Esophagus muscularis mucosa (tissue), 4 donors: ENCODE results near the gene ATG10. TPM values are rescaled to one million over a fixed set of nuclear protein-coding genes. Genes with fewer than 3 reads are reported as not detected.
"Not testable (repeated sequence)": the region's sequence is repeated elsewhere in the genome, so short reads cannot be mapped to it uniquely, and the experiment has no call there.

Experiments used
- DNase-seq: peaks from one replicate; pipeline ENCODE4 v3.0.0-alpha.2; 2017; ENCODE audit errors: extremely low spot score
- H3K27ac ChIP-seq, 4 donors: fragments of 200-600 bp; sonication (generic); replicated peaks in 1 of 4; 1 replicate in 3 of 4; 2 replicates in 1 of 4; pipeline ENCODE4 v1.5.1; 2016 to 2019; ENCODE audit warnings: mild to moderate bottlenecking in 1 of 4
- H3K27me3 ChIP-seq, 4 donors: fragments of 200-600 bp; sonication (generic); one replicate each; pipeline versions ENCODE4 v1.5.1 to v1.6.0; 2016 to 2019
- H3K36me3 ChIP-seq, 4 donors: fragments of 200-600 bp; sonication (generic); one replicate each; pipeline ENCODE4 v1.5.1; 2016 to 2019
- H3K4me1 ChIP-seq, 4 donors: fragments of 200-600 bp; sonication (generic); one replicate each; pipeline ENCODE4 v1.5.1; 2016 to 2019
- H3K4me3 ChIP-seq, 4 donors: fragments of 200-600 bp; sonication (generic); 1 replicate in 2 of 4; 2 replicates in 2 of 4; pipeline ENCODE4 v1.5.1; 2016 to 2019; ENCODE audit warnings: mild to moderate bottlenecking in 4 of 4, moderate library complexity in 1 of 4
- H3K9me3 ChIP-seq, 4 donors: fragments of 200-600 bp; sonication (generic); 1 replicate in 3 of 4; 2 replicates in 1 of 4; pipeline ENCODE4 v1.5.1; 2016 to 2019
- CTCF ChIP-seq, 3 experiments: fragments of 200-600 bp in 2 of 3; fragments of 450-650 bp in 1 of 3; sonication (generic) in 2 of 3; IDR thresholded peaks; one replicate each; pipeline ENCODE4 v1.5.1; 2017 to 2019; ENCODE audit warnings: antibody characterized with exemption in 3 of 3, mild to moderate bottlenecking in 2 of 3, moderate library complexity in 1 of 3
- EP300 ChIP-seq: sonication (generic); formaldehyde crosslinking; IDR thresholded peaks from one replicate; pipeline ENCODE4 v1.6.1; 2017; ENCODE audit warnings: antibody characterized with exemption
- POLR2A ChIP-seq: fragments of 450-650 bp; IDR thresholded peaks from one replicate; pipeline ENCODE4 v1.6.1; 2017; ENCODE audit warnings: antibody characterized with exemption, moderate library complexity, mild to moderate bottlenecking, low read depth
- POLR2AphosphoS5 ChIP-seq, 2 donors: sonication (generic); formaldehyde crosslinking; IDR thresholded peaks; one replicate each; pipeline ENCODE4 v1.6.1; 2017; ENCODE audit warnings: antibody characterized with exemption in 2 of 2
- WGBS: methylation state at CpG from one replicate; pipeline ENCODE4 v1.1.5; 2018; 5-methylcytosine and 5-hydroxymethylcytosine counted together
- intact Hi-C: fragments of 100-400 bp; cut with DNase I; formaldehyde crosslinking; loops from one replicate; pipeline ENCODE4 v1.15.1; 2023
- total RNA-seq, 4 donors: library from RNA; depleted of rRNA; stranded (reverse); fragments of >200 nt; gene quantifications; one replicate each; pipeline versions ENCODE4 v1.1.0 to v1.2.1, GENCODE V29; 2016

The ATG10 gene
- total RNA-seq, 4 donors from 2014 or later: 5.2 to 9.1 (median 7.3) TPM

GRCh38 chr5:82011761-82012160, 39.9 kb downstream of the ATG10 start:
- no peak overlapping the region for H3K27ac ChIP-seq
- no peak for DNase-seq
- TF ChIP-seq CTCF (IDR thresholded peaks at IDR 0.05) (no peak), POLR2A (no peak), POLR2AphosphoS5 (IDR thresholded peaks at IDR 0.05) (no peak), EP300 (no peak)
- H3K36me3 ChIP-seq: no peaks in the 10 kb centered on the region
- WGBS: 100% methylated on average over 1 of the region's 1 CpG
- peaks cover 0 to 5% (median 2%) of the 10 kb centered on the region in 4 donors for H3K9me3 ChIP-seq
- no peak overlapping the region for H3K4me3 ChIP-seq
- peaks cover 0 to 9% (median 0%) of the 10 kb centered on the region in 4 donors for H3K4me1 ChIP-seq
- no peaks in the 10 kb centered on the region for H3K27me3 ChIP-seq
- intact Hi-C loops: no loop called here

GRCh38 chr5:82014644-82015043, 42.8 kb downstream of the ATG10 start:
- peaks cover 0 to 18% (median 6%) of the 10 kb centered on the region in 4 donors for H3K4me1 ChIP-seq
- H3K27ac ChIP-seq, DNase-seq, H3K27me3 ChIP-seq, H3K36me3 ChIP-seq, H3K9me3 ChIP-seq, H3K4me3 ChIP-seq, intact Hi-C loops: not testable (repeated sequence)
- WGBS: 97% methylated on average over 4 of the region's 4 CpGs

- 50% methylated on average over 1 of the region's 1 CpG for WGBS
- no peak overlapping the region for H3K4me3 ChIP-seq
These were observed 46.6 kb downstream of the ATG10 start for GRCh38 chr5:82018462-82018861.

DNA sequence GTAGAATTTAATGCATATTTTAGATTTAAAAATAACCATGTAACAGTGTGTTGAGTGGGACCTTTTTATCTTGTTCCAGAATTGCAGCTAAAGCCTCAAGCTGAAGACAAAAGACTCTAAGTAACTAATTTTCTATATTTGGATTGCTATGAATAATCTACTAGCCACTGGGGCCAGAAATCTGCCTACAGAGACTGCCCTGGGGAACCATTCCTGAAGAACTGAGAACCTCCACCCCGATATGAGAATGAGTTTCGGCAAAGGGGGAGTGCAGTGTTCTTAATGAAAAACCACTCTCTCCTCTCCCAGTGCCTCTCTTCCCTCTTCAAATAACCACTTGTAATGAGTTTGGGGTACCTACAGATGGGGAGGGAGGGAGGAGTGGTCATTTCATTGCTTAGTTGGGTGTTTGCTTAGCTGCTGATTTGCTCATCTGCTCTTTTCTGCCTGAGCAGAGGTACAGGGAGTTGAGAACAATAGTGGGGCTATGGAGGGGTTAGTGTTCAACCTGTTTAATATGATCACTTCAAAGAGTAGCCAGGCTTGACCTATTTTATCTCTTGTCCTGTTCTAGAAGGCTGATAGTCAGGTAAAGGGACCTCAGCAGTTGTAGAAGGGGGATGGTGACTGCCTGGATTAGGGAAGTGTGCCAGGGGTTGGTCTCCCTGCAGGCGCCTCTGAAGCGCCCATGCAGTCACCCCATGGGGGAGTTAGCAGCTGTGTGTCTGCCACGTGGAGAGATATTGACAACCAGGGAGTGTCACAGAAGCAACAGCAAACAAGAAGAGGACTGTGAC, 47.7 kb downstream of the ATG10 start:
- H3K4me3 ChIP-seq: no peak overlapping the region
- no peak overlapping the region for H3K27ac ChIP-seq
- peaks cover 0 to 5% (median 2%) of the 10 kb centered on the region in 4 donors for H3K9me3 ChIP-seq
- intact Hi-C loops: no loop called here
- H3K27me3 ChIP-seq: no peaks in the 10 kb centered on the region
- 76% methylated on average over 5 of the region's 5 CpGs for WGBS
- DNase-seq: no peak
- no peak for TF ChIP-seq CTCF (IDR thresholded peaks at IDR 0.05)
- no peak for TF ChIP-seq POLR2AphosphoS5 (IDR thresholded peaks at IDR 0.05)
- TF ChIP-seq POLR2A: no peak
- no peak for TF ChIP-seq EP300
- H3K4me1 ChIP-seq: peaks cover 0 to 9% (median 6%) of the 10 kb centered on the region in 4 donors
- no peaks in the 10 kb centered on the region for H3K36me3 ChIP-seq

More at GRCh38 chr5:82018462-82018861, 46.6 kb downstream of the ATG10 start:
- Histone ChIP-seq H3K4me1 (peaks cover 0 to 9% (median 6%) of the 10 kb centered on the region in 4 donors), H3K27ac (no peak overlapping the region), H3K9me3 (peaks cover 0 to 5% (median 2%) of the 10 kb centered on the region in 4 donors), H3K36me3 (no peaks in the 10 kb centered on the region), H3K27me3 (no peaks in the 10 kb centered on the region)
- no peak for TF ChIP-seq POLR2AphosphoS5 (IDR thresholded peaks at IDR 0.05)
- no peak for TF ChIP-seq CTCF (IDR thresholded peaks at IDR 0.05)
- TF ChIP-seq EP300: no peak
- no peak for TF ChIP-seq POLR2A
- no peak for DNase-seq
- intact Hi-C loops: no loop called here

DNA sequence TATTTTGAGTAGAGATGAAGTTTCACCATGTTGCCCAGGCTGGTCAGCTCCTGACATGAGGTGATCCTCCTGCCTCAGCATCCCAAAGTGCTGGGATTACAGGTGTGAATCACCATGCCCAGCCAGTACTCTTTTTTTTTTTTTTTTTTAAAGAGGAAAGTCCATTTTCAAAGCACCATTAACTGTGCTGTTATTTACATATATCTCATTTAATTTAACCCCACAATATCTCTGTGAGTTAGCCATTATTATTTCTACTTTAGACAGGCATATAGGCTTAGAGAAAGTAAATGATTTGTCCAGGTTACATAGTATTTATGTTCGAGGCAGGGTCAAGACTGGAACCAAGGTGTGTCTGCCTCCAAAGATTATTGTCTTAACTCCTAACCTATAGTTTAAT, 50.7 kb downstream of the ATG10 start:
- no peaks in the 10 kb centered on the region for H3K9me3 ChIP-seq
- no peak overlapping the region for H3K27ac ChIP-seq
- DNase-seq: no peak
- no peaks in the 10 kb centered on the region for H3K27me3 ChIP-seq
- 93% methylated on average over 1 of the region's 1 CpG for WGBS
- intact Hi-C loops: no loop called here
- no peaks in the 10 kb centered on the region for H3K36me3 ChIP-seq
- H3K4me3 ChIP-seq: no peak overlapping the region
- TF ChIP-seq EP300 (no peak), POLR2A (no peak), POLR2AphosphoS5 (IDR thresholded peaks at IDR 0.05) (no peak), CTCF (IDR thresholded peaks at IDR 0.05) (no peak)
- peaks cover 0 to 9% (median 6%) of the 10 kb centered on the region in 4 donors for H3K4me1 ChIP-seq
